Erythroblast (primary cell): Measurements from ENCODE around the gene PKP2.

ENCODE experiments used
- GATA1 ChIP-seq: IDR thresholded peaks from 2 replicates; pipeline ENCODE4 v1.6.1; 2011; ENCODE audit warnings: low read depth, mild to moderate bottlenecking, control low read depth, low read length, moderate library complexity
- POLR2A ChIP-seq: IDR thresholded peaks from 2 replicates; pipeline ENCODE4 v1.6.1; 2011; ENCODE audit warnings: mild to moderate bottlenecking, low read length

DNA sequence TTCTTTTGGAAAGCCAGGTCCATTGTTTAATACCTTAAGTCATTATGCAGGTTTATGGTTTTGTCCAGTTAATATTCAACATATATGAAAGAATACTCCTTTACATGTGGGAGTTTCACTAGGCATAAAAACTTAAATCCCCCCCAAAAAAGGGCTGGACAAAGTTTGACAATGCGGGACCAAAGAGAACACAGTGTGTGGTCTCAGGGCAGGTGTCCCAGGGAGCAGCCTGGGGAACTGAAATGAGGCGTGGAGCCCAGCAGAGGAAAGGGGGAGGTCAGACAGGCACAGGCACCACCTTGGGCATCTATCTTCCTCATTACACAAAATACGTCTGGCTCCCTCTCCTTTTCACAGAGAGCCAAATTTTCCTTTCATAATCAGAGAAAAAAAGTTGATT, 22.5 kb downstream of the PKP2 start:
- TF ChIP-seq POLR2A (no peak), GATA1 (no peak)
